PC-9 (cell line): ENCODE results near the gene NDUFS6. TPM values are rescaled to one million over a fixed set of nuclear protein-coding genes. Genes with fewer than 3 reads are reported as not detected.

Experiments used
- BruUV-seq: library from RNA; stranded (reverse); fragments of 400-500 nt; replicated peaks from 2 replicates; lab custom pipeline; 2021; lab: Mats Ljungman, UMichigan
- CTCF ChIA-PET: fragments of 300-600 bp; sonication (Branson Sonifier 250); formaldehyde crosslinking; loops from one replicate; lab custom pipeline; 2022; ENCODE audit warnings: antibody characterized with exemption; lab: Charles Lee
- POLR2A ChIA-PET: fragments of 300-600 bp; sonication (Branson Sonifier 250); formaldehyde crosslinking; loops from one replicate; lab custom pipeline; 2022; ENCODE audit warnings: antibody characterized with exemption; ENCODE audit not compliant: unreplicated experiment; lab: Charles Lee
- DNase-seq, 2 experiments: peaks; one replicate each; pipeline versions ENCODE4 v3.0.0 to v3.0.0-alpha.2; 2015 to 2022; ENCODE audit warnings: mixed read lengths in 1 of 2
- H2AFZ ChIP-seq: fragments of 200-600 bp; sonication (generic); 2 replicates; pipeline ENCODE4 v1.8.1; 2017; ENCODE audit warnings: antibody characterized with exemption
- H3F3A ChIP-seq: fragments of 200-600 bp; sonication (generic); 2 replicates; pipeline ENCODE4 v1.8.1; 2017; ENCODE audit warnings: antibody characterized with exemption, mild to moderate bottlenecking, low read depth; ENCODE audit not compliant: insufficient read depth
- H3K27ac ChIP-seq: fragments of 200-600 bp; sonication (generic); 2 replicates; pipeline ENCODE4 v1.6.1; 2016; ENCODE audit warnings: mixed run types
- H3K27me3 ChIP-seq: fragments of 200-600 bp; sonication (generic); 2 replicates; pipeline ENCODE4 v1.6.1; 2016; ENCODE audit warnings: low read depth, mixed run types; ENCODE audit not compliant: insufficient read depth
- H3K36me3 ChIP-seq: fragments of 200-600 bp; sonication (generic); 2 replicates; pipeline ENCODE4 v1.6.1; 2016; ENCODE audit warnings: low read depth, mixed run types
- H3K4me1 ChIP-seq: fragments of 200-600 bp; sonication (generic); replicated peaks from 2 replicates; pipeline ENCODE4 v1.6.1; 2016; ENCODE audit warnings: mixed run types; ENCODE audit not compliant: insufficient read depth
- H3K4me2 ChIP-seq: fragments of 200-600 bp; sonication (generic); 2 replicates; pipeline ENCODE4 v1.6.1; 2017; ENCODE audit warnings: mixed run types
- H3K4me3 ChIP-seq: fragments of 200-600 bp; sonication (generic); 2 replicates; pipeline ENCODE4 v1.6.1; 2016; ENCODE audit warnings: mixed run types
- H3K79me2 ChIP-seq: fragments of 200-600 bp; sonication (generic); 2 replicates; pipeline ENCODE4 v1.6.1; 2017; ENCODE audit warnings: low read depth, mixed run types
- H3K9me2 ChIP-seq: fragments of 200-600 bp; sonication (generic); 2 replicates; pipeline ENCODE4 v1.8.1; 2017; ENCODE audit warnings: mild to moderate bottlenecking; ENCODE audit not compliant: insufficient read depth
- H3K9me3 ChIP-seq: fragments of 200-600 bp; sonication (generic); 2 replicates; pipeline ENCODE4 v1.8.1; 2016; ENCODE audit warnings: low read depth; ENCODE audit not compliant: insufficient read depth
- H4K20me1 ChIP-seq: fragments of 200-600 bp; sonication (generic); 2 replicates; pipeline ENCODE4 v1.8.1; 2017; ENCODE audit not compliant: insufficient read depth
- CTCF ChIP-seq: fragments of 200-600 bp; sonication (generic); conservative IDR thresholded peaks from 2 replicates; pipeline ENCODE4 v1.6.1; 2017; ENCODE audit warnings: mixed run types, antibody characterized with exemption, mild to moderate bottlenecking, moderate library complexity
- EZH2 ChIP-seq: fragments of 200-600 bp; sonication (generic); IDR thresholded peaks from 2 replicates; pipeline ENCODE4 v1.8.0; 2017; ENCODE audit warnings: antibody characterized with exemption, low read depth
- intact Hi-C: fragments of 100-400 bp; cut with micrococcal nuclease; formaldehyde crosslinking; loops from one replicate; pipeline ENCODE4 v1.10.0; 2022; ENCODE audit not compliant: unreplicated experiment
- total RNA-seq: library from RNA; stranded (reverse); gene quantifications from 2 replicates; pipeline ENCODE4 v1.2.3, GENCODE V29; 2021

The NDUFS6 gene
- total RNA-seq, 1 experiment from 2014 or later: 153 TPM

GRCh38 chr5:1763548-1763911 lies 37.7 kb upstream of the NDUFS6 start:
- H3K4me2 ChIP-seq: no peak overlapping the region
- H3K36me3 ChIP-seq: no peaks in the 10 kb centered on the region
- ChIA-PET CTCF (interaction anchor here (0.6 to 1.5 kb wide), 3 partner anchors 14 to 1123 kb away, joined by 3 to 7 read pairs (median 4); no protein-coding TSS in a partner anchor), POLR2A (no interaction called here)
- peaks cover 98% of the 10 kb centered on the region for H3K27me3 ChIP-seq
- H4K20me1 ChIP-seq: no peaks in the 10 kb centered on the region
- no peaks in the 10 kb centered on the region for H3K4me1 ChIP-seq
- no peak overlapping the region for H3K27ac ChIP-seq
- intact Hi-C loops: loop anchor here (1.0 to 5.0 kb wide), 3 partner anchors 253 to 388 kb away; no protein-coding TSS in a partner anchor
- H3K79me2 ChIP-seq: no peaks in the 10 kb centered on the region
- DNase-seq: peak; percentile 57 to 75
- TF ChIP-seq CTCF (peak; percentile 90), EZH2 (no peak)
- H3F3A ChIP-seq: no peaks in the 10 kb centered on the region
- H3K9me2 ChIP-seq: no peaks in the 10 kb centered on the region
- BruUV-seq: no TSS peak
- H3K4me3 ChIP-seq: no peak overlapping the region
- H2AFZ ChIP-seq: no peak overlapping the region
- no peaks in the 10 kb centered on the region for H3K9me3 ChIP-seq

GRCh38 chr5:1763960-1764605 lies 37.1 kb upstream of the NDUFS6 start:
- no peak overlapping the region for H2AFZ ChIP-seq
- H3K27me3 ChIP-seq: peaks cover 95% of the 10 kb centered on the region
- H3K4me1 ChIP-seq: no peaks in the 10 kb centered on the region
- no peaks in the 10 kb centered on the region for H3K9me2 ChIP-seq
- DNase-seq: no peak
- H3K79me2 ChIP-seq: no peaks in the 10 kb centered on the region
- no peaks in the 10 kb centered on the region for H3K36me3 ChIP-seq
- intact Hi-C loops: loop anchor here (1.0 to 5.0 kb wide), 3 partner anchors 253 to 387 kb away; no protein-coding TSS in a partner anchor
- ChIA-PET POLR2A (no interaction called here), CTCF (interaction anchor here (0.6 to 1.5 kb wide), 2 partner anchors 13 to 1124 kb away, joined by 4 to 7 read pairs; no protein-coding TSS in a partner anchor)
- BruUV-seq: no TSS peak
- no peak overlapping the region for H3K4me2 ChIP-seq
- no peaks in the 10 kb centered on the region for H4K20me1 ChIP-seq
- no peak overlapping the region for H3K4me3 ChIP-seq
- no peak overlapping the region for H3K27ac ChIP-seq
- no peaks in the 10 kb centered on the region for H3F3A ChIP-seq
- no peaks in the 10 kb centered on the region for H3K9me3 ChIP-seq
- TF ChIP-seq EZH2 (no peak), CTCF (no peak; the same call in 1 of the 2 replicates)

- no peak for DNase-seq
- ChIA-PET POLR2A (no interaction called here), CTCF (interaction anchor here (1.5 kb wide), 1 partner anchor 13 kb away, joined by 4 read pairs; no protein-coding TSS in a partner anchor)
- no peaks in the 10 kb centered on the region for H3K4me1 ChIP-seq
- no peaks in the 10 kb centered on the region for H3F3A ChIP-seq
- H3K4me2 ChIP-seq: no peak overlapping the region
- no peaks in the 10 kb centered on the region for H3K9me2 ChIP-seq
- no peak overlapping the region for H3K4me3 ChIP-seq
- intact Hi-C loops: loop anchor here (5.0 kb wide), 1 partner anchor 273 kb away; no protein-coding TSS in a partner anchor
- H3K36me3 ChIP-seq: no peaks in the 10 kb centered on the region
- peaks cover 96% of the 10 kb centered on the region for H3K27me3 ChIP-seq
- H2AFZ ChIP-seq: no peak overlapping the region
- H3K27ac ChIP-seq: no peak overlapping the region
- H3K9me3 ChIP-seq: no peaks in the 10 kb centered on the region
- TF ChIP-seq CTCF: no peak
- no peak for TF ChIP-seq EZH2
- no peaks in the 10 kb centered on the region for H3K79me2 ChIP-seq
- BruUV-seq: no TSS peak
- no peaks in the 10 kb centered on the region for H4K20me1 ChIP-seq
Measured at GRCh38 chr5:1764606-1764960, 36.6 kb upstream of the NDUFS6 start.
